Ovary (tissue), 3 donors: ENCODE results near the gene GPR152.

Experiments
- POLR2A ChIP-seq: fragments of 450-650 bp; IDR thresholded peaks from one replicate; pipeline ENCODE4 v1.6.1; 2017; ENCODE audit warnings: antibody characterized with exemption, mild to moderate bottlenecking, moderate library complexity
- TF ChIP-seq, protein P1 (sequence below), 3 donors: fragments of 450-650 bp in 2 of 3; fragments of 200-600 bp in 1 of 3; IDR thresholded peaks; one replicate each; pipeline versions ENCODE4 v1.5.1 to v1.8.0; 2016 to 2022; ENCODE audit warnings: antibody characterized with exemption in 3 of 3, mild to moderate bottlenecking in 1 of 3
- donor health status: DM: no; HTN: no; CAD: no.

DNA sequence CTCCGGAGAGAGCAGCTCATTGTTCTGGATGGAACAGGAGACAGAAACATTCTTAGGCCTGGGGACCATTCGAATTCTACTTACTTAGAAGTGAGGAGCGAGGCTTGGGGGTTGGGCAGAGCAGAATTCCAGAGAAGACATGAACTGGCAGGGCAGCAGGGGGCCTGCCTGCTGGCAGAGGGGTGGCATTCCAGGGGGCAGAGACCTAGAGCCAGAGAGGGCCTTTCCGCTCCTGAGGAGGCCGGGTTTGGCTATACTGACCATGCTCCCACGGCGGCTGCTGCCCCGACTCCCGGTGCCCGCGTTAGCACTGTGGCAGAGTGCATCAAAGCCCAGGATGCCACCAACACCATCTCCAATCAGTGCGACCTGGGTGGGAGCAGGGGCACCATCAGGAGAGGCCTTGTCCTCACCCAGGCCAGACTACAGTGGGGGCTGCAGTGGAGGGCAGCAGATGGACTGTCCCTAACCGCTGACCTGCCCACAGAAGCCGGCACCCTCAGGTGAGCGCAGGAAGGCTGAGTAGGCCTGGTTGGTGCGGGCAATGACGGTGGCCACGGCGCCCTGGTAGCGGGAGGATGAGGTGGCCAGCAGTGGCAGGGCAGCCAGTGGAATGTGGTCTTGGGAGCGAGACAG, 45.2 kb upstream of the GPR152 start:
- TF ChIP-seq, protein P1, sequence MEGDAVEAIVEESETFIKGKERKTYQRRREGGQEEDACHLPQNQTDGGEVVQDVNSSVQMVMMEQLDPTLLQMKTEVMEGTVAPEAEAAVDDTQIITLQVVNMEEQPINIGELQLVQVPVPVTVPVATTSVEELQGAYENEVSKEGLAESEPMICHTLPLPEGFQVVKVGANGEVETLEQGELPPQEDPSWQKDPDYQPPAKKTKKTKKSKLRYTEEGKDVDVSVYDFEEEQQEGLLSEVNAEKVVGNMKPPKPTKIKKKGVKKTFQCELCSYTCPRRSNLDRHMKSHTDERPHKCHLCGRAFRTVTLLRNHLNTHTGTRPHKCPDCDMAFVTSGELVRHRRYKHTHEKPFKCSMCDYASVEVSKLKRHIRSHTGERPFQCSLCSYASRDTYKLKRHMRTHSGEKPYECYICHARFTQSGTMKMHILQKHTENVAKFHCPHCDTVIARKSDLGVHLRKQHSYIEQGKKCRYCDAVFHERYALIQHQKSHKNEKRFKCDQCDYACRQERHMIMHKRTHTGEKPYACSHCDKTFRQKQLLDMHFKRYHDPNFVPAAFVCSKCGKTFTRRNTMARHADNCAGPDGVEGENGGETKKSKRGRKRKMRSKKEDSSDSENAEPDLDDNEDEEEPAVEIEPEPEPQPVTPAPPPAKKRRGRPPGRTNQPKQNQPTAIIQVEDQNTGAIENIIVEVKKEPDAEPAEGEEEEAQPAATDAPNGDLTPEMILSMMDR (IDR thresholded peaks at IDR 0.05), result no peak
- no peak for TF ChIP-seq POLR2A
